ENCODE data around the gene KRTAP25-1.

Gene KRTAP25-1

GRCh38 chr21:30289215-30289614, at the start of gene KRTAP25-1:
KRTAP25-1 (minus strand) TSS chr21:30289514; CDS start chr21:30289490, 24 bp downstream.
- no peak for DNase-seq

GRCh38 chr21:30338717-30339116, 49.4 kb upstream of the KRTAP25-1 start:
- DNase-seq: no peak

GRCh38 chr21:30337772-30338171, 48.5 kb upstream of the KRTAP25-1 start:
- DNase-seq: no peak

- DNase-seq: no peak
These were observed 48.0 kb upstream of the KRTAP25-1 start, which contains the start of gene KRTAP27-1 for GRCh38 chr21:30337276-30337744. KRTAP27-1 (minus strand) TSS chr21:30337694; CDS start chr21:30337668, 26 bp downstream.

- DNase-seq: no peak
These were observed 47.3 kb upstream of the KRTAP25-1 start for GRCh38 chr21:30336596-30336995.

GRCh38 chr21:30333736-30334135, 44.4 kb upstream of the KRTAP25-1 start:
- DNase-seq: no peak

- DNase-seq: no peak
These were observed 43.4 kb upstream of the KRTAP25-1 start for GRCh38 chr21:30332681-30333080.

- DNase-seq: no peak
These were observed 40.0 kb upstream of the KRTAP25-1 start for GRCh38 chr21:30329203-30329875.

- no peak for DNase-seq
These were observed 37.1 kb upstream of the KRTAP25-1 start for GRCh38 chr21:30326390-30326789.

GRCh38 chr21:30320215-30320614, 30.9 kb upstream of the KRTAP25-1 start, which contains the start of gene KRTAP26-1:
KRTAP26-1 (minus strand) TSS chr21:30320315; CDS start chr21:30320035, 280 bp downstream.
- no peak for DNase-seq

- DNase-seq: no peak
These were observed 26.4 kb upstream of the KRTAP25-1 start for GRCh38 chr21:30315701-30316100.

- no peak for DNase-seq
These were observed 17.6 kb upstream of the KRTAP25-1 start for GRCh38 chr21:30306884-30307283.

GRCh38 chr21:30305136-30305535, 15.8 kb upstream of the KRTAP25-1 start:
- no peak for DNase-seq

- DNase-seq: no peak
These were observed 6.5 kb downstream of the KRTAP25-1 start, which contains the start of gene KRTAP24-1 for GRCh38 chr21:30282850-30283249. KRTAP24-1 (minus strand) TSS chr21:30282950; CDS start chr21:30282932, 18 bp downstream.

GRCh38 chr21:30271611-30272010, 17.7 kb downstream of the KRTAP25-1 start:
- DNase-seq: no peak

- no peak for DNase-seq
These were observed 18.2 kb downstream of the KRTAP25-1 start for GRCh38 chr21:30271156-30271555.

GRCh38 chr21:30269803-30270530, 19.3 kb downstream of the KRTAP25-1 start:
- no peak for DNase-seq

GRCh38 chr21:30268608-30269197, 20.6 kb downstream of the KRTAP25-1 start:
- peak; percentile 4 to 5 for DNase-seq

- DNase-seq: no peak
These were observed 31.5 kb downstream of the KRTAP25-1 start for GRCh38 chr21:30257773-30258172.

- DNase-seq: no peak
These were observed 33.2 kb downstream of the KRTAP25-1 start for GRCh38 chr21:30256100-30256499.

GRCh38 chr21:30255679-30256078, 33.6 kb downstream of the KRTAP25-1 start:
- DNase-seq: no peak

- no peak for DNase-seq
These were observed 37.5 kb downstream of the KRTAP25-1 start for GRCh38 chr21:30251781-30252180.

- no peak for DNase-seq
These were observed 39.4 kb downstream of the KRTAP25-1 start for GRCh38 chr21:30249936-30250335.

Measured in AML-193 (cell line).